H1 (cell line): Measurements from ENCODE around the gene TRHDE.

ENCODE experiments used
- BCL11A ChIP-seq, 2 experiments: IDR thresholded peaks; one replicate each; pipeline ENCODE4 v1.6.1; 2011; ENCODE audit warnings: low read depth in 2 of 2, low read length in 2 of 2, mild to moderate bottlenecking in 2 of 2
- CBX8 ChIP-seq: fragments of 300-800, 300-1000 bp; sonication (generic); IDR thresholded peaks from 2 replicates; pipeline ENCODE4 v1.7.1; 2016; ENCODE audit warnings: low read depth, low read length, borderline replicate concordance
- CREB1 ChIP-seq: IDR thresholded peaks from 2 replicates; pipeline ENCODE4 v1.6.1; 2012; ENCODE audit warnings: inconsistent platforms
- EGR1 ChIP-seq: IDR thresholded peaks from 2 replicates; pipeline ENCODE4 v1.6.1; 2011; ENCODE audit warnings: low read depth, low read length, borderline replicate concordance
- EP300 ChIP-seq, 2 experiments: IDR thresholded peaks; 1 replicate in 1 of 2; 2 replicates in 1 of 2; pipeline ENCODE4 v1.6.1; 2011 to 2012; ENCODE audit warnings: low read depth in 2 of 2, low read length in 2 of 2, mild to moderate bottlenecking in 2 of 2, borderline replicate concordance in 1 of 2, inconsistent platforms in 1 of 2, moderate library complexity in 1 of 2
- EZH2 ChIP-seq: fragments of 200-600 bp; sonication (generic); IDR thresholded peaks from 2 replicates; pipeline ENCODE4 v1.7.1; 2012; ENCODE audit warnings: low read depth, mild to moderate bottlenecking, moderate library complexity, low read length, inconsistent platforms; ENCODE audit not compliant: severe bottlenecking
- GABPA ChIP-seq: IDR thresholded peaks from 2 replicates; pipeline ENCODE4 v1.6.1; 2011; ENCODE audit warnings: mild to moderate bottlenecking, low read length, moderate library complexity, borderline replicate concordance; ENCODE audit not compliant: insufficient read depth
- KDM5A ChIP-seq: fragments of 200-600 bp; IDR thresholded peaks from 2 replicates; pipeline ENCODE4 v1.7.1; 2012; ENCODE audit warnings: mild to moderate bottlenecking, low read length, inconsistent platforms, mixed read lengths
- POLR2A ChIP-seq, 2 experiments: IDR thresholded peaks; 1 replicate in 1 of 2; 2 replicates in 1 of 2; pipeline ENCODE4 v1.6.1; 2011; ENCODE audit warnings: low read depth in 2 of 2, low read length in 2 of 2, mild to moderate bottlenecking in 2 of 2; ENCODE audit errors: control extremely low read depth in 1 of 2
- POLR2AphosphoS5 ChIP-seq: IDR thresholded peaks from 2 replicates; pipeline ENCODE4 v1.6.1; 2011; ENCODE audit warnings: low read depth, low read length
- TBP ChIP-seq: IDR thresholded peaks from 2 replicates; pipeline ENCODE4 v1.6.1; 2011; ENCODE audit warnings: low read depth, low read length, improper control_type of control experiment
- YY1 ChIP-seq: IDR thresholded peaks from 2 replicates; pipeline ENCODE4 v1.6.1; 2011; ENCODE audit warnings: low read depth, mild to moderate bottlenecking, low read length
- TF ChIP-seq, protein P1 (sequence below), 3 experiments: IDR thresholded peaks; 1 replicate in 2 of 3; 2 replicates in 1 of 3; pipeline versions ENCODE4 v1.5.1 to v1.6.1; 2011; ENCODE audit warnings: low read length in 3 of 3, mild to moderate bottlenecking in 3 of 3, inconsistent platforms in 2 of 3, low read depth in 1 of 3, moderate library complexity in 1 of 3; ENCODE audit not compliant: insufficient read depth in 1 of 3; ENCODE audit errors: control extremely low read depth in 1 of 3
- TF ChIP-seq, protein P2 (sequence below): IDR thresholded peaks from 2 replicates; pipeline ENCODE4 v1.6.1; 2012; ENCODE audit warnings: inconsistent platforms

DNA sequence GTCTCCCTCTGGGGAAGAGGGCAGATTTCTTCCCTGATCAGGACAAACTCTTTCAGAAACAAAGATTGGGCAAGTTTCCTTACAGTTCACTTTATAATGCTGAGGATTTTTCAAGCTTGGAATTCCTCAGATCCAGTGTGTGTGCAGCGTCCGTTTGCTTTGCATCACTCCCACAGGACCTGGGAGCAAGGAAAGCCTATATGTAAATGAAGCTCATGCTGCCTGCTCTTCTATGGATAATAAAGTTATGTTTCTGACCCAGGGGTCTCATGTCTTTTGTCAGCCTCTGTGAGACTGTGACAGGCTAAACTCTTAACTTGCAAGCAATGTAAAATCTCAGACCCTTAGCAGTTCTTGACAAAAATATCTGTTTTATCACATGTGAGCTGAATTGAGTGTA is 41.6 kb downstream of the TRHDE start:
- no peak for TF ChIP-seq POLR2AphosphoS5
- TF ChIP-seq CBX8, result no peak
- TF ChIP-seq, protein P1, sequence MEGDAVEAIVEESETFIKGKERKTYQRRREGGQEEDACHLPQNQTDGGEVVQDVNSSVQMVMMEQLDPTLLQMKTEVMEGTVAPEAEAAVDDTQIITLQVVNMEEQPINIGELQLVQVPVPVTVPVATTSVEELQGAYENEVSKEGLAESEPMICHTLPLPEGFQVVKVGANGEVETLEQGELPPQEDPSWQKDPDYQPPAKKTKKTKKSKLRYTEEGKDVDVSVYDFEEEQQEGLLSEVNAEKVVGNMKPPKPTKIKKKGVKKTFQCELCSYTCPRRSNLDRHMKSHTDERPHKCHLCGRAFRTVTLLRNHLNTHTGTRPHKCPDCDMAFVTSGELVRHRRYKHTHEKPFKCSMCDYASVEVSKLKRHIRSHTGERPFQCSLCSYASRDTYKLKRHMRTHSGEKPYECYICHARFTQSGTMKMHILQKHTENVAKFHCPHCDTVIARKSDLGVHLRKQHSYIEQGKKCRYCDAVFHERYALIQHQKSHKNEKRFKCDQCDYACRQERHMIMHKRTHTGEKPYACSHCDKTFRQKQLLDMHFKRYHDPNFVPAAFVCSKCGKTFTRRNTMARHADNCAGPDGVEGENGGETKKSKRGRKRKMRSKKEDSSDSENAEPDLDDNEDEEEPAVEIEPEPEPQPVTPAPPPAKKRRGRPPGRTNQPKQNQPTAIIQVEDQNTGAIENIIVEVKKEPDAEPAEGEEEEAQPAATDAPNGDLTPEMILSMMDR (IDR thresholded peaks at IDR 0.05; ENCODE audit: control extremely low read depth in 1 of 3, insufficient read depth in 1 of 3, low read depth in 1 of 3, low read length in 3 of 3), result no peak
- no peak for TF ChIP-seq YY1
- no peak for TF ChIP-seq POLR2A (IDR thresholded peaks at IDR 0.05; ENCODE audit: control extremely low read depth in 1 of 2, low read depth in 2 of 2, low read length in 2 of 2)
- TF ChIP-seq EGR1, result no peak
- no peak for TF ChIP-seq TBP
- TF ChIP-seq KDM5A, result no peak
- no peak for TF ChIP-seq GABPA
- TF ChIP-seq EZH2, result no peak
- TF ChIP-seq, protein P2, sequence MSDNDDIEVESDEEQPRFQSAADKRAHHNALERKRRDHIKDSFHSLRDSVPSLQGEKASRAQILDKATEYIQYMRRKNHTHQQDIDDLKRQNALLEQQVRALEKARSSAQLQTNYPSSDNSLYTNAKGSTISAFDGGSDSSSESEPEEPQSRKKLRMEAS, result no peak
- no peak for TF ChIP-seq EP300 (IDR thresholded peaks at IDR 0.05; ENCODE audit: borderline replicate concordance in 1 of 2, low read depth in 2 of 2, low read length in 2 of 2)
- TF ChIP-seq CREB1, result no peak
- TF ChIP-seq BCL11A (IDR thresholded peaks at IDR 0.05; ENCODE audit: low read depth in 2 of 2, low read length in 2 of 2), result no peak
